Fibroblast of the aortic adventitia (primary cell): ENCODE data around the gene SMIM30. TPM values are rescaled to one million over a fixed set of nuclear protein-coding genes. Genes with fewer than 3 reads are reported as not detected.
A peak's percentile ranks its signal among the peaks of the same experiment; 100 is the strongest.

Source experiments
- DNase-seq: peaks from one replicate; pipeline ENCODE4 v3.0.0-alpha.2; 2010; ENCODE audit warnings: low read depth
- H3K4me3 ChIP-seq: 2 replicates; pipeline ENCODE4 v1.5.1; 2011; ENCODE audit warnings: low read depth, mild to moderate bottlenecking, control low read depth, low read length, moderate library complexity
- CTCF ChIP-seq: IDR thresholded peaks from 2 replicates; pipeline ENCODE4 v1.5.1; 2011; ENCODE audit warnings: mild to moderate bottlenecking, low read length, control low read depth, inconsistent platforms; ENCODE audit not compliant: insufficient read depth
- total RNA-seq: library from RNA; depleted of rRNA; stranded (reverse); fragments of >200 nt; gene quantifications from 2 replicates; pipeline ENCODE4 v1.2.3, GENCODE V29; 2012; ENCODE audit warnings: low replicate concordance

Gene SMIM30
- total RNA-seq, 1 donor: 124 TPM

GRCh38 chr7:113087071-113087998 lies 31.0 kb downstream of the SMIM30 start:
- H3K4me3 ChIP-seq: peak overlapping the region; percentile 79
- peak; percentile 95 for DNase-seq
- TF ChIP-seq CTCF: no peak

- no peak for TF ChIP-seq CTCF
- H3K4me3 ChIP-seq: peak within 1 kb of the TSS; percentile 79
- DNase-seq: peak; percentile 74
Measured at GRCh38 chr7:113086431-113086888, 31.9 kb downstream of the SMIM30 start, which contains the start of gene GPR85. Gene GPR85, minus strand, starts transcription at chr7:113086827. Its CDS starts 2,106 bp downstream, at chr7:113084721.

DNA sequence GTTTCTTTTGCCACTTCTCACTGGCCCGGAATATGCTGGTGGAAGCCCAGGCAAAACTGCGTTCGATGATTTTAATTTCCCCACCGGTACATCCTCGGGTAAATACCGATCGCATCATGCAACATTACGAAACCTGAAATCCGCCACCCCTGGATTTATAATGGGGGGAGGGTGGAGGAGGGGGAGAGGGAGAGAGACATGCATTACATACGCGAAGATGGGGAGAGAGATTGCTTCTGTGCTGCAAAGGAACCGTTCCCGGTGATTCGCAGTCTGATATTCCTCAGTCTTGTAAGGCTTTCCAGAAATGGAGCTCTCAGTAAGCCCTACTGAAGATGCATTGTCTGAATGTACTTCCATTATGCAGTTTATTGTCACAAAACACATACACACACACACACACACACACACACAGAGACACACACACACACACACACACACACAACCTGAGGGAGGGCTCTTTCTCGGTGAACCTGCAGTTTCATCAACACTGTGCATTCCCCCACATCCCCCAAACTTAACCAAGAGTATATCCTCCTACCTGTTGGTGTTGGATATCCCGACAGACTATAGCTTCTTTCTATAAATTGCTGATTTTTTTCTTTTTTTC lies 32.5 kb downstream of the SMIM30 start:
- H3K4me3 ChIP-seq: peak overlapping the region; percentile 63
- TF ChIP-seq CTCF: no peak
- DNase-seq: peak; percentile 40

- no peak for TF ChIP-seq CTCF
- no peak overlapping the region for H3K4me3 ChIP-seq
- DNase-seq: no peak
Measured at GRCh38 chr7:113084496-113085172, 33.7 kb downstream of the SMIM30 start.

DNA sequence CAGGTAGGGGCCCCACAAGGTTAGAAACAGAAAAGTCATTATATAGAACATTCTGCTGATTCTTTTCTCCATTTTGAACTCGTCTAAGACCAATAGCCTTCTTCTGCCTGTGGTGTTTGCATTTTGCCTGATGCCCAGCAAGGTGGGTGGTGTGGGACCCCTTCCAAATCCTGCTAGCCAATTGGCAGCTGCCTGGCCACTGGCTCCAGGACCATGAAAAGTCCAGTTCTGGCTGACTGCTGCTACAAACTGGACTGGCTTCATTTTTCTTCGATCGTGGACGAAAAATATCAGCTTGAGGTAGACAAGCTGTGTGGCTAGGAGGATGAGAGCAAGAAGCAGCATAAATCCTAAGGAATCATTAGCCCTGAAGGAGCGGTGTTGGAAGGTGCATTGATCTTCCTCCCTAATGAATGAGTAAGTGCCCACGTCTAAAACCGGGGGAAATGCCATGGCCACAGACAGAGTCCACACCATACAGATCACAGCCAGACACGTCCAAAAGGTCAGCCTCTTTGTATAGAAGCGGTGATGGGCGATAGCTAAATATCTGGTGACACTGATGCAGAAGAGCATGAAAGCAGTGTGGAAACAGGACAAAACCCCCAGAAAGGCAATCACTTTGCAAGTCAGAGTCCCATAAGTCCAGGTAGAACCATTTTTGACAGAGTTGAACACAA lies 34.4 kb downstream of the SMIM30 start:
- DNase-seq: no peak
- no peak overlapping the region for H3K4me3 ChIP-seq
- TF ChIP-seq CTCF: no peak
